ENCODE measurements around the gene RTL10. TPM values are rescaled to one million over a fixed set of nuclear protein-coding genes. Genes with fewer than 3 reads are reported as not detected.

RTL10 gene
- total and polyA plus RNA-seq, 7 experiments from 2014 or later, result 14.9 to 36.8 (median 20.8) TPM

- POLR2A ChIA-PET, result interaction anchor here (1.8 to 3.8 kb wide), 4 partner anchors 12 to 41 kb away, joined by 4 to 154 read pairs (median 26); no protein-coding TSS in a partner anchor
- intact Hi-C loops (cut with micrococcal nuclease), result loop anchor here in 1 of 2 donors (10.0 kb wide), 1 partner anchor 1062 kb away; the partner anchor contains the start of gene CRKL
- Histone ChIP-seq H3K4me3 (ENCODE audit: low read length) (peak overlapping the region; percentile 64), H3K27ac (ENCODE audit: low read depth, low read length) (peak overlapping the region; percentile 87), H3K4me1 (ENCODE audit: control insufficient read depth in 2 of 2, insufficient read depth in 2 of 2, low read length in 2 of 2) (peaks cover 19 to 21% of the 10 kb centered on the region in 2 donors), H3K9me3 (ENCODE audit: control insufficient read depth in 2 of 3, low read length in 3 of 3) (no peaks in the 10 kb centered on the region), H3K36me3 (ENCODE audit: control insufficient read depth in 2 of 3, insufficient read depth in 3 of 3, low read length in 3 of 3) (peaks cover 0 to 40% (median 0%) of the 10 kb centered on the region in 3 experiments), H3K27me3 (ENCODE audit: control insufficient read depth in 2 of 2, insufficient read depth in 2 of 2, low read length in 2 of 2) (no peaks in the 10 kb centered on the region)
- Mint-ChIP-seq H3K4me3 (peak overlapping the region; percentile 94 to 99 (median 96)), H3K27me3 (no peaks in the 10 kb centered on the region), H3K4me1 (peaks cover 38 to 76% (median 64%) of the 10 kb centered on the region in 7 donors), H3K36me3 (peaks cover 0 to 14% (median 0%) of the 10 kb centered on the region in 5 donors), H3K9me3 (no peaks in the 10 kb centered on the region), H3K27ac (peak overlapping the region; percentile 89 to 96 (median 92))
- DNase-seq, result no peak
- CTCF ChIA-PET, result interaction anchor here (1.2 to 1.7 kb wide), 2 partner anchors 39 to 88 kb away, joined by 3 to 6 read pairs; no protein-coding TSS in a partner anchor
- no peak for ATAC-seq
Observed at GRCh38 chr22:19853058-19853878, 1.4 kb downstream of the RTL10 start.

DNA sequence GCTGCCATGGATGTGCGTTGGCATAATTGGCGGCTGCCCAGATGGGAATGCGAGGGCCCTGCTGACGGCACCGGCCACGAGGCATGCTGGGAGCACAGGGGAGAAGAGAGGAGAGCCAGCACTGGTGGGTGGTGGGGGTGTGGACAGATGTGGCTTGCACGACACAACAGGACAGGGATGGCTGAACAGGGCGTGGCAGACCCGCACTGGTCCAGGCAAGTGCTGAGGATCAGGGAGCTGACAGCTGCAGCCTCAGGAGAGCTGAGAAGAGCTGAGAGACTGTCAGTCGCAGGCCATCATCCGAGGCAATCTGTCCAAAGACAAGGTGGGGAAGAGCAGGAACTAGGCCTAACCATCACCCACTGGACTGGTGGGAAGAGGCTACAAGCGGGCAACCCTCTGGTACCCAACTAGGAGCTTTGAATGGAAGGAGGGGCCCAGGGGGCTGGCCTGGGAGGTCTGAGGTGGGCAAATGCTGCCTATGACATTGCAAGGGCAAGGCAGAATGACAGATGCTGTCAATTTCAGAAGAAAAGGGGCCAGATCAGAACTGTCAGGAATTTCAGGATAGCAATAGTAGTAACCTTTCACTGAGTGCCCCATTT, 2.4 kb downstream of the RTL10 start:
- Histone ChIP-seq H3K36me3 (ENCODE audit: control insufficient read depth in 2 of 3, insufficient read depth in 3 of 3, low read length in 3 of 3) (peaks cover 0 to 42% (median under 1%) of the 10 kb centered on the region in 3 experiments), H3K4me3 (ENCODE audit: low read length) (no peak overlapping the region), H3K9me3 (ENCODE audit: control insufficient read depth in 2 of 3, low read length in 3 of 3) (no peaks in the 10 kb centered on the region), H3K27ac (ENCODE audit: low read depth, low read length) (peak overlapping the region; percentile 87), H3K27me3 (ENCODE audit: control insufficient read depth in 2 of 2, insufficient read depth in 2 of 2, low read length in 2 of 2) (no peaks in the 10 kb centered on the region), H3K4me1 (ENCODE audit: control insufficient read depth in 2 of 2, insufficient read depth in 2 of 2, low read length in 2 of 2) (peaks cover 19 to 21% of the 10 kb centered on the region in 2 donors)
- ChIA-PET CTCF (no interaction called here), POLR2A (interaction anchor here (1.5 to 1.7 kb wide), 2 partner anchors 40 to 44 kb away, joined by 6 to 8 read pairs; no protein-coding TSS in a partner anchor)
- Mint-ChIP-seq H3K27me3 (no peaks in the 10 kb centered on the region), H3K4me3 (peak overlapping the region; percentile 14 to 99 (median 96)), H3K4me1 (peaks cover 35 to 71% (median 63%) of the 10 kb centered on the region in 7 donors), H3K9me3 (no peaks in the 10 kb centered on the region), H3K36me3 (peaks cover 0 to 19% (median 7%) of the 10 kb centered on the region in 5 donors), H3K27ac (peak overlapping the region in 7 of 9 donors; percentile 89 to 96 (median 90))
- intact Hi-C loops (cut with micrococcal nuclease), result loop anchor here in 1 of 2 donors (10.0 kb wide), 1 partner anchor 1063 kb away; the partner anchor contains the start of gene CRKL
- DNase-seq, result no peak
- ATAC-seq, result no peak

- peak overlapping the region in 4 of 9 donors; percentile 38 to 86 (median 54) for H3K27ac Mint-ChIP-seq
- no peaks in the 10 kb centered on the region for H3K9me3 Mint-ChIP-seq
- H3K4me1 ChIP-seq (ENCODE audit: control insufficient read depth in 2 of 2, insufficient read depth in 2 of 2, low read length in 2 of 2), result peaks cover 19 to 21% of the 10 kb centered on the region in 2 donors
- no peaks in the 10 kb centered on the region for H3K27me3 ChIP-seq (ENCODE audit: control insufficient read depth in 2 of 2, insufficient read depth in 2 of 2, low read length in 2 of 2)
- H3K4me3 ChIP-seq (ENCODE audit: low read length), result no peak overlapping the region
- no peaks in the 10 kb centered on the region for H3K27me3 Mint-ChIP-seq
- intact Hi-C loops (cut with micrococcal nuclease), result loop anchor here in 1 of 2 donors (10.0 kb wide), 1 partner anchor 1063 kb away; the partner anchor contains the start of gene CRKL
- no peaks in the 10 kb centered on the region for H3K9me3 ChIP-seq (ENCODE audit: control insufficient read depth in 2 of 3, low read length in 3 of 3)
- ChIA-PET POLR2A (interaction anchor here (1.5 to 1.7 kb wide), 2 partner anchors 41 to 45 kb away, joined by 6 to 8 read pairs; no protein-coding TSS in a partner anchor), CTCF (interaction anchor here (0.6 kb wide), 1 partner anchor 692 kb away, joined by 3 read pairs; no protein-coding TSS in a partner anchor)
- H3K36me3 Mint-ChIP-seq, result peaks cover 0 to 21% (median 8%) of the 10 kb centered on the region in 5 donors
- H3K4me1 Mint-ChIP-seq, result peaks cover 28 to 64% (median 57%) of the 10 kb centered on the region in 7 donors
- peak overlapping the region in 8 of 10 donors; percentile 14 to 99 (median 96) for H3K4me3 Mint-ChIP-seq
- no peak for DNase-seq
- peaks cover 0 to 50% (median 5%) of the 10 kb centered on the region in 3 experiments for H3K36me3 ChIP-seq (ENCODE audit: control insufficient read depth in 2 of 3, insufficient read depth in 3 of 3, low read length in 3 of 3)
- H3K27ac ChIP-seq (ENCODE audit: low read depth, low read length), result no peak overlapping the region
- no peak for ATAC-seq
Observed at GRCh38 chr22:19851291-19852176, 3.1 kb downstream of the RTL10 start.

DNA sequence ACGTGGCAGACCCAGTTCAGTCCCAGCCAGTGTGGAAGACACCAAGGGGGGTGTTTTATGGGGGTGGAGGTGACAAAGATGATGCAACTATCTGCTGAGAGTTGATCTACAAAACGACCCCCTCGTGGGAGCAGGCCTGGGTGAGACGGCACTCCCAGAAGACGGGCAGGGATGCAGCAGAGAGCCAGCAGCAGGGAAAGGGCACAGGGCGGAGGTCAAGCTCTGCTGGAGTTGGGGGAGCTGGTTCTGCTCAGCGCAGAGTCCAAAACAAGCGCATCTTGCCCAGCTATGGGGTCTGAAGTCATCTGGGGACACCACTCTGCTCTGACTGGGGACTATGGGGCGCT, 3.9 kb downstream of the RTL10 start:
- CTCF ChIA-PET, result interaction anchor here (0.7 kb wide), 1 partner anchor 59 kb away, joined by 4 read pairs; no protein-coding TSS in a partner anchor
- H3K27ac Mint-ChIP-seq, result peak overlapping the region in 5 of 9 donors; percentile 27 to 65 (median 54)

GRCh38 chr22:19849835-19850762, 4.6 kb downstream of the RTL10 start:
- Mint-ChIP-seq H3K4me3 (peak overlapping the region in 2 of 10 donors; percentile 33 to 35), H3K36me3 (peaks cover 0 to 22% (median 8%) of the 10 kb centered on the region in 5 donors), H3K9me3 (no peaks in the 10 kb centered on the region), H3K27me3 (no peaks in the 10 kb centered on the region), H3K27ac (peak overlapping the region in 6 of 9 donors; percentile 32 to 70 (median 46)), H3K4me1 (peaks cover 21 to 69% (median 64%) of the 10 kb centered on the region in 7 donors)
- DNase-seq, result no peak
- no peak for ATAC-seq
- ChIA-PET CTCF (interaction anchor here (0.7 kb wide), 1 partner anchor 60 kb away, joined by 4 read pairs; no protein-coding TSS in a partner anchor), POLR2A (interaction anchor here (1.0 to 1.7 kb wide), 3 partner anchors 42 to 46 kb away, joined by 3 to 6 read pairs (median 5); no protein-coding TSS in a partner anchor)
- peaks cover 14 to 16% of the 10 kb centered on the region in 2 donors for H3K4me1 ChIP-seq (ENCODE audit: control insufficient read depth in 2 of 2, insufficient read depth in 2 of 2, low read length in 2 of 2)
- H3K27ac ChIP-seq (ENCODE audit: low read depth, low read length), result no peak overlapping the region
- no peaks in the 10 kb centered on the region for H3K27me3 ChIP-seq (ENCODE audit: control insufficient read depth in 2 of 2, insufficient read depth in 2 of 2, low read length in 2 of 2)
- H3K36me3 ChIP-seq (ENCODE audit: control insufficient read depth in 2 of 3, insufficient read depth in 3 of 3, low read length in 3 of 3), result peaks cover 0 to 50% (median 5%) of the 10 kb centered on the region in 3 experiments
- no peaks in the 10 kb centered on the region for H3K9me3 ChIP-seq (ENCODE audit: control insufficient read depth in 2 of 3, low read length in 3 of 3)
- intact Hi-C loops (cut with micrococcal nuclease), result loop anchor here in 1 of 2 donors (10.0 kb wide), 1 partner anchor 1065 kb away; the partner anchor contains the start of gene CRKL
- H3K4me3 ChIP-seq (ENCODE audit: low read length), result no peak overlapping the region

More for the DNA sequence above, 3.9 kb downstream of the RTL10 start:
- peaks cover 23 to 65% (median 59%) of the 10 kb centered on the region in 7 donors for H3K4me1 Mint-ChIP-seq
- H3K27ac ChIP-seq (ENCODE audit: low read depth, low read length), result no peak overlapping the region
- no peaks in the 10 kb centered on the region for H3K27me3 ChIP-seq (ENCODE audit: control insufficient read depth in 2 of 2, insufficient read depth in 2 of 2, low read length in 2 of 2)
- no peaks in the 10 kb centered on the region for H3K9me3 ChIP-seq (ENCODE audit: control insufficient read depth in 2 of 3, low read length in 3 of 3)
- H3K4me3 Mint-ChIP-seq, result peak overlapping the region in 2 of 10 donors; percentile 33 to 53
- no peaks in the 10 kb centered on the region for H3K9me3 Mint-ChIP-seq
- H3K27me3 Mint-ChIP-seq, result no peaks in the 10 kb centered on the region
- peaks cover 12 to 17% of the 10 kb centered on the region in 2 donors for H3K4me1 ChIP-seq (ENCODE audit: control insufficient read depth in 2 of 2, insufficient read depth in 2 of 2, low read length in 2 of 2)
- DNase-seq (no peak), ATAC-seq (no peak)
- intact Hi-C loops (cut with micrococcal nuclease), result loop anchor here in 1 of 2 donors (10.0 kb wide), 1 partner anchor 1064 kb away; the partner anchor contains the start of gene CRKL
- no peak overlapping the region for H3K4me3 ChIP-seq (ENCODE audit: low read length)
- peaks cover 0 to 22% (median 8%) of the 10 kb centered on the region in 5 donors for H3K36me3 Mint-ChIP-seq
- POLR2A ChIA-PET, result interaction anchor here (1.5 to 1.7 kb wide), 2 partner anchors 41 to 45 kb away, joined by 6 to 8 read pairs; no protein-coding TSS in a partner anchor
- peaks cover 0 to 50% (median 5%) of the 10 kb centered on the region in 3 experiments for H3K36me3 ChIP-seq (ENCODE audit: control insufficient read depth in 2 of 3, insufficient read depth in 3 of 3, low read length in 3 of 3)
